IMR-90 (cell line): ENCODE measurements around the gene ZNF691. TPM values are rescaled to one million over a fixed set of nuclear protein-coding genes. Genes with fewer than 3 reads are reported as not detected.

Source experiments
- ATAC-seq: fragments of 200-7000 bp; cut with Tn5 transposase; 2 replicates; pipeline ENCODE4 v1.9.1; 2020; ENCODE audit warnings: low read depth, mild to moderate bottlenecking, moderate library complexity
- BruUV-seq: library from RNA; stranded (reverse); fragments of 400-500 nt; replicated peaks from 2 replicates; lab custom pipeline; 2021; lab: Mats Ljungman, UMichigan
- CTCF ChIA-PET: fragments of 300-600 bp; formaldehyde crosslinking; extraction: SDS; loops from one replicate; lab custom pipeline; 2021; ENCODE audit warnings: antibody characterized with exemption; lab: Yijun Ruan, JAX
- POLR2A ChIA-PET: fragments of 300-600 bp; sonication (Branson Sonifier 250); formaldehyde crosslinking; loops from one replicate; lab custom pipeline; 2022; ENCODE audit warnings: antibody characterized with exemption; ENCODE audit not compliant: unreplicated experiment; lab: Charles Lee
- DNase-seq: peaks from one replicate; pipeline ENCODE4 v3.0.0; 2013
- H2AFZ ChIP-seq: replicated peaks from 2 replicates; pipeline ENCODE3; 2013; ENCODE audit warnings: low read length, mild to moderate bottlenecking; ENCODE audit not compliant: poor library complexity
- H2AK5ac ChIP-seq: 2 replicates; pipeline ENCODE4 v1.6.1; 2013; ENCODE audit warnings: low read depth, low read length, inconsistent platforms
- H2AK9ac ChIP-seq: replicated peaks from 2 replicates; pipeline ENCODE3; 2013; ENCODE audit warnings: mild to moderate bottlenecking, low read depth, low read length, moderate library complexity; ENCODE audit not compliant: poor library complexity
- H2BK120ac ChIP-seq: 2 replicates; pipeline ENCODE4 v1.6.1; 2013; ENCODE audit warnings: low read depth, low read length, inconsistent platforms
- H2BK15ac ChIP-seq: 3 replicates; pipeline ENCODE4 v1.6.1; 2013; ENCODE audit warnings: low read depth, low read length, inconsistent platforms
- H2BK20ac ChIP-seq: 2 replicates; pipeline ENCODE4 v1.6.1; 2013; ENCODE audit warnings: low read depth, mild to moderate bottlenecking, inconsistent platforms, low read length, moderate library complexity
- H2BK5ac ChIP-seq: 2 replicates; pipeline ENCODE4 v1.6.1; 2013; ENCODE audit warnings: mild to moderate bottlenecking, low read depth, low read length, inconsistent platforms; ENCODE audit not compliant: poor library complexity, severe bottlenecking
- H3K14ac ChIP-seq: replicated peaks from 2 replicates; pipeline ENCODE4 v1.6.1; 2013; ENCODE audit warnings: low read depth, low read length, inconsistent platforms
- H3K18ac ChIP-seq: 2 replicates; pipeline ENCODE4 v1.6.1; 2013; ENCODE audit warnings: low read depth, low read length, control low read depth
- H3K23ac ChIP-seq: 2 replicates; pipeline ENCODE4 v1.6.1; 2013; ENCODE audit warnings: low read depth, low read length, inconsistent platforms
- H3K27ac ChIP-seq: 2 replicates; pipeline ENCODE4 v1.5.1; 2013; ENCODE audit warnings: mild to moderate bottlenecking, control low read depth, low read length; ENCODE audit not compliant: insufficient read depth
- H3K27me3 ChIP-seq: 2 replicates; pipeline ENCODE4 v1.6.1; 2013; ENCODE audit warnings: low read length; ENCODE audit not compliant: control insufficient read depth, insufficient read depth
- H3K36me3 ChIP-seq: 2 replicates; pipeline ENCODE4 v1.6.1; 2013; ENCODE audit warnings: low read length, mixed read lengths; ENCODE audit not compliant: control insufficient read depth, insufficient read depth
- H3K4ac ChIP-seq: 2 replicates; pipeline ENCODE4 v1.6.1; 2013; ENCODE audit warnings: low read depth, low read length, inconsistent platforms
- H3K4me1 ChIP-seq: 2 replicates; pipeline ENCODE4 v1.6.1; 2013; ENCODE audit warnings: low read length, mixed read lengths; ENCODE audit not compliant: control insufficient read depth, insufficient read depth
- H3K4me2 ChIP-seq: 2 replicates; pipeline ENCODE4 v1.6.1; 2013; ENCODE audit warnings: low read depth, mild to moderate bottlenecking, control low read depth, low read length, moderate library complexity
- H3K4me3 ChIP-seq: 2 replicates; pipeline ENCODE4 v1.5.1; 2013; ENCODE audit warnings: low read depth, mild to moderate bottlenecking, control low read depth, low read length, moderate library complexity; ENCODE audit not compliant: insufficient read depth
- H3K56ac ChIP-seq: 2 replicates; pipeline ENCODE4 v1.6.1; 2013; ENCODE audit warnings: low read length, inconsistent platforms; ENCODE audit not compliant: insufficient read depth; ENCODE audit errors: extremely low read depth
- H3K79me1 ChIP-seq, 2 experiments: 2 replicates each; pipeline ENCODE4 v1.6.1; 2013; ENCODE audit warnings: low read length in 2 of 2, inconsistent platforms in 1 of 2, low read depth in 1 of 2
- H3K9ac ChIP-seq: 2 replicates; pipeline ENCODE4 v1.6.1; 2013; ENCODE audit warnings: low read depth, low read length, control low read depth
- H3K9me1 ChIP-seq: 2 replicates; pipeline ENCODE4 v1.6.1; 2013; ENCODE audit warnings: low read length, inconsistent platforms; ENCODE audit not compliant: insufficient read depth
- H3K9me3 ChIP-seq: 2 replicates; pipeline ENCODE4 v1.6.1; 2013; ENCODE audit warnings: low read length; ENCODE audit not compliant: control insufficient read depth, insufficient read depth
- H4K20me1 ChIP-seq: 2 replicates; pipeline ENCODE4 v1.6.1; 2013; ENCODE audit warnings: low read length, inconsistent platforms; ENCODE audit not compliant: insufficient read depth
- H4K5ac ChIP-seq: 2 replicates; pipeline ENCODE4 v1.6.1; 2013; ENCODE audit warnings: mild to moderate bottlenecking, low read depth, low read length, control low read depth
- H4K8ac ChIP-seq, 2 experiments: 2 replicates each; pipeline ENCODE4 v1.6.1; 2013; ENCODE audit warnings: low read depth in 2 of 2, low read length in 2 of 2, control low read depth in 1 of 2, inconsistent platforms in 1 of 2
- H4K91ac ChIP-seq: 2 replicates; pipeline ENCODE4 v1.6.1; 2013; ENCODE audit warnings: low read depth, low read length, inconsistent platforms; ENCODE audit not compliant: insufficient read depth
- CHD1 ChIP-seq: IDR thresholded peaks from 2 replicates; pipeline ENCODE4 v1.6.1; 2012; ENCODE audit warnings: low read depth, low read length, improper control_type of control experiment
- CTCF ChIP-seq: conservative IDR thresholded peaks from 2 replicates; pipeline ENCODE4 v1.5.1; 2012; ENCODE audit warnings: mild to moderate bottlenecking, low read depth, low read length, improper control_type of control experiment
- MAFK ChIP-seq: IDR thresholded peaks from 2 replicates; pipeline ENCODE4 v1.6.1; 2012; ENCODE audit warnings: low read depth, low read length, improper control_type of control experiment
- MAZ ChIP-seq: IDR thresholded peaks from 2 replicates; pipeline ENCODE4 v1.6.1; 2012; ENCODE audit warnings: low read depth, mild to moderate bottlenecking, low read length, improper control_type of control experiment, moderate library complexity, borderline replicate concordance
- RAD21 ChIP-seq: IDR thresholded peaks from 2 replicates; pipeline ENCODE4 v1.6.1; 2012; ENCODE audit warnings: low read length, improper control_type of control experiment
- WGBS, 2 experiments: methylation state at CpG; one replicate each; pipeline versions ENCODE4 v1.1.5 to v1.1.7; 2013; ENCODE audit warnings: missing lambda C conversion rate in 2 of 2; ENCODE audit not compliant: insufficient read length in 1 of 2; ENCODE audit errors: extremely low coverage in 2 of 2; 5-methylcytosine and 5-hydroxymethylcytosine counted together
- dilution Hi-C: fragments of 300-500 bp; cut with HindIII; formaldehyde crosslinking; loops from one replicate; pipeline ENCODE4 v1.14.3; 2018; ENCODE audit warnings: low sequenced_read_pairs; ENCODE audit not compliant: unreplicated experiment
- in situ Hi-C: fragments of 300-500 bp; cut with MboI; formaldehyde crosslinking; loops from 3 replicates; pipeline ENCODE4 v1.14.3; 2019; ENCODE audit warnings: low sequenced_read_pairs, inconsistent platforms, mixed read lengths
- intact Hi-C: fragments of 100-400 bp; cut with micrococcal nuclease; formaldehyde crosslinking; loops from 2 replicates; pipeline ENCODE4 v1.10.0; 2022
- polyA plus RNA-seq, 3 experiments: library from polyadenylated mRNA; depleted of rRNA; stranded (reverse); fragments of >200 nt; gene quantifications; 2 replicates each; pipeline ENCODE4 v1.2.3, GENCODE V29; 2012; ENCODE audit warnings: low replicate concordance in 1 of 3
- total RNA-seq: library from RNA; depleted of rRNA; stranded (reverse); fragments of >200 nt; gene quantifications from 2 replicates; pipeline ENCODE4 v1.2.3, GENCODE V29; 2012

Gene ZNF691
- total and polyA plus RNA-seq, 2 of the 4 experiments (the other 2 are of a cell fraction): 6.8 to 13.6 TPM

DNA sequence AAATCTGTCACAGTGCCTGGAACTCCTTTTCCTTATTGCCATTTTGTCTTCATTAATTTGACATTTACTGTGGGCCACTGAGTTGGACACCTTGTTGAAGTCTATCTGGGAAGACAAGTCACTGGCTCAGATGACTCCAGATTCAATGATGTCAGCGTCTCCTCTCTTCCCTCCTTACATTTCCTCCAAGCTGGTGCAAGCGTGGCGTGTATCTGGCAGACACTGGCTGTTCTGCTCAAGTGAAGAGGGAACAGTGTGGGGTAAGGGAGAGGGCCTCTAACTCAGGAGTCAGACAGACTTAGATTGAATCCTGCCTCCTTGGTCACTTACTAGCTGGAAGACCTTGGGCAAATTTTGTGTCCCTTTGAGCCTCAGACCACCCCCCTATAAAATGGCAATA, 8.7 kb upstream of the ZNF691 start:
- Histone ChIP-seq H2AK9ac (no peak overlapping the region), H4K5ac (no peak overlapping the region), H3K9me3 (no peaks in the 10 kb centered on the region), H3K18ac (no peak overlapping the region), H3K27ac (no peak overlapping the region), H3K14ac (no peak overlapping the region), H3K27me3 (no peaks in the 10 kb centered on the region), H3K4ac (no peak overlapping the region), H3K4me2 (no peak overlapping the region), H3K4me1 (no peaks in the 10 kb centered on the region), H3K9ac (no peak overlapping the region), H4K20me1 (no peaks in the 10 kb centered on the region), H2BK20ac (no peak overlapping the region), H4K8ac (no peak overlapping the region), H3K23ac (no peak overlapping the region), H2BK5ac (no peak overlapping the region), H4K91ac (no peak overlapping the region), H3K79me1 (no peaks in the 10 kb centered on the region), H3K36me3 (peaks cover 8% of the 10 kb centered on the region), H3K9me1 (peaks cover 6% of the 10 kb centered on the region; the same call in 1 of the 2 replicates), H3K4me3 (no peak overlapping the region), H3K56ac (no peak overlapping the region), H2AFZ (no peak overlapping the region), H2AK5ac (no peak overlapping the region), H2BK120ac (no peak overlapping the region), H2BK15ac (no peak overlapping the region)
- DNase-seq (no peak), ATAC-seq (no peak)
- no TSS peak for BruUV-seq
- ChIA-PET POLR2A (no interaction called here), CTCF (no interaction called here)
- in situ Hi-C loops (no loop called here), intact Hi-C loops (no loop called here), dilution Hi-C loops (no loop called here)
- no CpG with 5 or more reads among the region's 3 CpGs for WGBS, 2 experiments
- TF ChIP-seq MAZ (no peak), CHD1 (no peak), CTCF (no peak), RAD21 (no peak), MAFK (no peak)
